Right lobe of liver (tissue), 4 donors: ENCODE measurements around the gene SLC36A3.

ENCODE experiments used
- CTCF ChIP-seq, 4 donors: fragments of 200-600 bp in 3 of 4; fragments of 450-650 bp in 1 of 4; IDR thresholded peaks; one replicate each; pipeline versions ENCODE4 v1.5.1 to v1.8.0; 2016 to 2022; ENCODE audit warnings: antibody characterized with exemption in 4 of 4, mild to moderate bottlenecking in 2 of 4
- POLR2A ChIP-seq: fragments of 450-650 bp; IDR thresholded peaks from one replicate; pipeline ENCODE4 v1.6.1; 2017; ENCODE audit warnings: antibody characterized with exemption, mild to moderate bottlenecking
- donor health status: DM: no; HTN: no; CAD: no.
- donor health status: DM: no; HTN: no; CAD: no.
- donor health status: DM: no; HTN: yes; CAD: no.

- TF ChIP-seq CTCF (IDR thresholded peaks at IDR 0.05) (no peak), POLR2A (no peak)
Observed at GRCh38 chr5:151326266-151326665, 22.7 kb upstream of the SLC36A3 start.
